ENCODE results near the gene ARMH3.

ARMH3 gene

GRCh38 chr10:101919026-101919770, 136.8 kb downstream of the ARMH3 start:
- Histone ChIP-seq H3K36me3 (ENCODE audit: control insufficient read depth, insufficient read depth, low read length) (no peaks in the 10 kb centered on the region), H3K4me3 (ENCODE audit: extremely low read depth, insufficient read depth, low read length, poor library complexity, severe bottlenecking) (no peak overlapping the region), H3K27ac (ENCODE audit: low read depth, low read length, severe bottlenecking) (no peak overlapping the region), H3K9me3 (ENCODE audit: control insufficient read depth, low read length) (no peaks in the 10 kb centered on the region), H3K4me1 (ENCODE audit: control insufficient read depth, insufficient read depth, low read length, poor library complexity, severe bottlenecking) (no peaks in the 10 kb centered on the region)
- WGBS, 2 experiments (ENCODE audit: insufficient coverage in 2 of 2) = 81 to 84% methylated on average over 7 of the region's 8 CpGs

GRCh38 chr10:101912561-101913179, 143.3 kb downstream of the ARMH3 start:
- 92 to 100% methylated on average over 1 to 2 of the region's 2 CpGs for WGBS, 2 experiments (ENCODE audit: insufficient coverage in 2 of 2)
- no peak overlapping the region for H3K27ac ChIP-seq (ENCODE audit: low read depth, low read length, severe bottlenecking)
- no peaks in the 10 kb centered on the region for H3K4me1 ChIP-seq (ENCODE audit: control insufficient read depth, insufficient read depth, low read length, poor library complexity, severe bottlenecking)
- peaks cover 5% of the 10 kb centered on the region for H3K36me3 ChIP-seq (ENCODE audit: control insufficient read depth, insufficient read depth, low read length)
- H3K4me3 ChIP-seq (ENCODE audit: extremely low read depth, insufficient read depth, low read length, poor library complexity, severe bottlenecking) = no peak overlapping the region
- no peaks in the 10 kb centered on the region for H3K9me3 ChIP-seq (ENCODE audit: control insufficient read depth, low read length)

- no peaks in the 10 kb centered on the region for H3K9me3 ChIP-seq (ENCODE audit: control insufficient read depth, low read length)
- H3K36me3 ChIP-seq (ENCODE audit: control insufficient read depth, insufficient read depth, low read length) = no peaks in the 10 kb centered on the region
- no peak overlapping the region for H3K27ac ChIP-seq (ENCODE audit: low read depth, low read length, severe bottlenecking)
- H3K4me3 ChIP-seq (ENCODE audit: extremely low read depth, insufficient read depth, low read length, poor library complexity, severe bottlenecking) = no peak overlapping the region
- H3K4me1 ChIP-seq (ENCODE audit: control insufficient read depth, insufficient read depth, low read length, poor library complexity, severe bottlenecking) = no peaks in the 10 kb centered on the region
- WGBS, 2 experiments (ENCODE audit: insufficient coverage in 2 of 2) = 89% methylated on average over 1 of the region's 4 CpGs; no CpG with 5 or more reads in 1 of the 2 experiments
Measured at GRCh38 chr10:101906586-101907183, 149.3 kb downstream of the ARMH3 start.

GRCh38 chr10:101905251-101905650, 150.7 kb downstream of the ARMH3 start:
- H3K27ac ChIP-seq (ENCODE audit: low read depth, low read length, severe bottlenecking) = no peak overlapping the region
- no CpG with 5 or more reads among the region's 2 CpGs for WGBS, 2 experiments (ENCODE audit: insufficient coverage in 2 of 2)
- H3K36me3 ChIP-seq (ENCODE audit: control insufficient read depth, insufficient read depth, low read length) = no peaks in the 10 kb centered on the region
- no peaks in the 10 kb centered on the region for H3K4me1 ChIP-seq (ENCODE audit: control insufficient read depth, insufficient read depth, low read length, poor library complexity, severe bottlenecking)
- no peaks in the 10 kb centered on the region for H3K9me3 ChIP-seq (ENCODE audit: control insufficient read depth, low read length)
- no peak overlapping the region for H3K4me3 ChIP-seq (ENCODE audit: extremely low read depth, insufficient read depth, low read length, poor library complexity, severe bottlenecking)

- H3K4me3 ChIP-seq (ENCODE audit: extremely low read depth, insufficient read depth, low read length, poor library complexity, severe bottlenecking) = no peak overlapping the region
- no peaks in the 10 kb centered on the region for H3K4me1 ChIP-seq (ENCODE audit: control insufficient read depth, insufficient read depth, low read length, poor library complexity, severe bottlenecking)
- 82 to 83% methylated on average over 4 to 6 of the region's 7 CpGs for WGBS, 2 experiments (ENCODE audit: insufficient coverage in 2 of 2)
- H3K36me3 ChIP-seq (ENCODE audit: control insufficient read depth, insufficient read depth, low read length) = no peaks in the 10 kb centered on the region
- H3K9me3 ChIP-seq (ENCODE audit: control insufficient read depth, low read length) = no peaks in the 10 kb centered on the region
- no peak overlapping the region for H3K27ac ChIP-seq (ENCODE audit: low read depth, low read length, severe bottlenecking)
Measured at GRCh38 chr10:101903827-101904550, 152.0 kb downstream of the ARMH3 start.

- Histone ChIP-seq H3K9me3 (ENCODE audit: control insufficient read depth, low read length) (no peaks in the 10 kb centered on the region), H3K36me3 (ENCODE audit: control insufficient read depth, insufficient read depth, low read length) (no peaks in the 10 kb centered on the region), H3K4me3 (ENCODE audit: extremely low read depth, insufficient read depth, low read length, poor library complexity, severe bottlenecking) (no peak overlapping the region), H3K27ac (ENCODE audit: low read depth, low read length, severe bottlenecking) (no peak overlapping the region), H3K4me1 (ENCODE audit: control insufficient read depth, insufficient read depth, low read length, poor library complexity, severe bottlenecking) (peaks cover 3% of the 10 kb centered on the region)
- WGBS, 2 experiments (ENCODE audit: insufficient coverage in 2 of 2) = 73% methylated on average over 2 of the region's 4 CpGs; no CpG with 5 or more reads in 1 of the 2 experiments
Measured at GRCh38 chr10:101902820-101903145, 153.2 kb downstream of the ARMH3 start.

- Histone ChIP-seq H3K27ac (ENCODE audit: low read depth, low read length, severe bottlenecking) (no peak overlapping the region), H3K4me1 (ENCODE audit: control insufficient read depth, insufficient read depth, low read length, poor library complexity, severe bottlenecking) (peaks cover 3% of the 10 kb centered on the region), H3K9me3 (ENCODE audit: control insufficient read depth, low read length) (no peaks in the 10 kb centered on the region), H3K36me3 (ENCODE audit: control insufficient read depth, insufficient read depth, low read length) (no peaks in the 10 kb centered on the region), H3K4me3 (ENCODE audit: extremely low read depth, insufficient read depth, low read length, poor library complexity, severe bottlenecking) (no peak overlapping the region)
- 47 to 58% methylated on average over 5 of the region's 7 CpGs for WGBS, 2 experiments (ENCODE audit: insufficient coverage in 2 of 2)
Measured at GRCh38 chr10:101902032-101902819, 153.7 kb downstream of the ARMH3 start.

GRCh38 chr10:101901340-101901739, 154.6 kb downstream of the ARMH3 start:
- peaks cover 3% of the 10 kb centered on the region for H3K4me1 ChIP-seq (ENCODE audit: control insufficient read depth, insufficient read depth, low read length, poor library complexity, severe bottlenecking)
- no peaks in the 10 kb centered on the region for H3K36me3 ChIP-seq (ENCODE audit: control insufficient read depth, insufficient read depth, low read length)
- WGBS, 2 experiments (ENCODE audit: insufficient coverage in 2 of 2) = 78 to 79% methylated on average over 3 to 5 of the region's 6 CpGs
- no peaks in the 10 kb centered on the region for H3K9me3 ChIP-seq (ENCODE audit: control insufficient read depth, low read length)
- H3K4me3 ChIP-seq (ENCODE audit: extremely low read depth, insufficient read depth, low read length, poor library complexity, severe bottlenecking) = no peak overlapping the region
- H3K27ac ChIP-seq (ENCODE audit: low read depth, low read length, severe bottlenecking) = no peak overlapping the region

GRCh38 chr10:101897633-101898032, 158.3 kb downstream of the ARMH3 start:
- H3K4me3 ChIP-seq (ENCODE audit: extremely low read depth, insufficient read depth, low read length, poor library complexity, severe bottlenecking) = no peak overlapping the region
- no peaks in the 10 kb centered on the region for H3K36me3 ChIP-seq (ENCODE audit: control insufficient read depth, insufficient read depth, low read length)
- no peak overlapping the region for H3K27ac ChIP-seq (ENCODE audit: low read depth, low read length, severe bottlenecking)
- peaks cover 12% of the 10 kb centered on the region for H3K4me1 ChIP-seq (ENCODE audit: control insufficient read depth, insufficient read depth, low read length, poor library complexity, severe bottlenecking)
- H3K9me3 ChIP-seq (ENCODE audit: control insufficient read depth, low read length) = no peaks in the 10 kb centered on the region
- WGBS, 2 experiments (ENCODE audit: insufficient coverage in 2 of 2) = 84 to 100% methylated on average over 1 to 3 of the region's 4 CpGs

GRCh38 chr10:101896225-101896877, 159.6 kb downstream of the ARMH3 start:
- no peak overlapping the region for H3K4me3 ChIP-seq (ENCODE audit: extremely low read depth, insufficient read depth, low read length, poor library complexity, severe bottlenecking)
- H3K9me3 ChIP-seq (ENCODE audit: control insufficient read depth, low read length) = no peaks in the 10 kb centered on the region
- H3K4me1 ChIP-seq (ENCODE audit: control insufficient read depth, insufficient read depth, low read length, poor library complexity, severe bottlenecking) = peaks cover 12% of the 10 kb centered on the region
- WGBS, 2 experiments (ENCODE audit: insufficient coverage in 2 of 2) = 80 to 88% methylated on average over 1 of the region's 1 CpG
- H3K36me3 ChIP-seq (ENCODE audit: control insufficient read depth, insufficient read depth, low read length) = no peaks in the 10 kb centered on the region
- no peak overlapping the region for H3K27ac ChIP-seq (ENCODE audit: low read depth, low read length, severe bottlenecking)

Measured in mesodermal cell (in vitro differentiated cells).